HFFc6 (cell line): ENCODE measurements around the gene CD6. TPM values are rescaled to one million over a fixed set of nuclear protein-coding genes. Genes with fewer than 3 reads are reported as not detected.

Experiments
- DNase-seq: peaks from one replicate; pipeline ENCODE4 v3.0.0-alpha.2; 2018
- H3K27ac Mint-ChIP-seq: 2 replicates; pipeline ENCODE4 v1.8.0; 2020; ENCODE audit warnings: mild to moderate bottlenecking, mixed read lengths
- H3K27me3 Mint-ChIP-seq: 2 replicates; pipeline ENCODE4 v1.8.0; 2021; ENCODE audit warnings: mild to moderate bottlenecking, moderate library complexity, mixed read lengths; ENCODE audit not compliant: insufficient read depth
- H3K36me3 Mint-ChIP-seq: 2 replicates; pipeline ENCODE4 v1.8.0; 2021; ENCODE audit warnings: low read depth, mixed read lengths
- H3K4me1 Mint-ChIP-seq: 2 replicates; pipeline ENCODE4 v1.8.0; 2020; ENCODE audit warnings: low read depth, mixed read lengths
- H3K4me3 Mint-ChIP-seq: 2 replicates; pipeline ENCODE4 v1.8.0; 2020; ENCODE audit warnings: mild to moderate bottlenecking, moderate library complexity, mixed read lengths
- H3K9me3 Mint-ChIP-seq: 2 replicates; pipeline ENCODE4 v1.8.0; 2020; ENCODE audit warnings: mild to moderate bottlenecking, mixed read lengths
- total RNA-seq, 6 experiments: library from RNA; stranded (reverse); fragmentation: NEBNext Ultra II Directional; extraction: Animal tissue kit (Norgen Biotek cat#: 25700); gene quantifications; 2 replicates in 1 of 6; 3 replicates in 5 of 6; pipeline ENCODE4 v1.2.3, GENCODE V29; 2021
- TF ChIP-seq, protein P1 (sequence below): fragments of 200-600 bp; sonication (generic); IDR thresholded peaks from 2 replicates; pipeline ENCODE4 v1.5.0; 2021; ENCODE audit warnings: antibody characterized with exemption, mild to moderate bottlenecking

CD6 gene
- total RNA-seq, 6 experiments from 2014 or later = not detected

DNA sequence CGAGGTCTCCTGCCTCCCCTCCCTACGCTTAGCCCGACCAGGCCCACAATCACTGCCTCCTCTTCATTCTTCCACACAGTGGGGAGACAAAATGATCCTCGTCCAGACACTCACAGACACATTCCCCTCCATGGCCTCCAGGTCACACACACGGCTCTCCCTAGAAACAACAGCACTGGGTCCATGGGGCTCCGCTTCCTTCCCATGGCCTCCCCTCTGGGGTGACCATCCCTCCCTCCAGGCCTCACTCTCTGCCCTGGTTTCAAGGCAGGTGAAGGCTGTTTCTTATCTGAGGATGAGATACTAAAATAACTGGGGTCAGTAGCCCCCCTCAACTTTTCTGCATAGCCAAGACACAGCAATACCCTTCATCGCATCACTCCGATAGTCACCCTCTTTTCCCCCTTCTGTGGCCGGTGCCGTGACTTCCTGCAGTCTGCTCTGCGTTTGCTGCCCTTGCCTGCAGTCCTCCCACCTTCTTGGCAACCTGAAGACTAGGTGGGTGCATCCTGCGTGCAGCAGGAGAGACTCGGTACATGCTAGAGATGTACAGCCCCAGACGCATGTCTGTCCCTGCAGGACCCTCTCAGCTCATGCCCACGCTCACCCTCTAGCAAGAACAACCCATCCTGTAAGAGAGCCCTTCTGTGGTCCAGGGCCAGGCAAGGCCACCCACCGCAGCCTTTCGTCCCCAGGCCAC, 55.8 kb downstream of the CD6 start:
- DNase-seq = no peak
- Mint-ChIP-seq H3K27me3 (peaks cover 69% of the 10 kb centered on the region), H3K4me3 (no peak overlapping the region), H3K4me1 (no peaks in the 10 kb centered on the region), H3K27ac (no peak overlapping the region), H3K9me3 (no peaks in the 10 kb centered on the region), H3K36me3 (no peaks in the 10 kb centered on the region)
- TF ChIP-seq, protein P1, sequence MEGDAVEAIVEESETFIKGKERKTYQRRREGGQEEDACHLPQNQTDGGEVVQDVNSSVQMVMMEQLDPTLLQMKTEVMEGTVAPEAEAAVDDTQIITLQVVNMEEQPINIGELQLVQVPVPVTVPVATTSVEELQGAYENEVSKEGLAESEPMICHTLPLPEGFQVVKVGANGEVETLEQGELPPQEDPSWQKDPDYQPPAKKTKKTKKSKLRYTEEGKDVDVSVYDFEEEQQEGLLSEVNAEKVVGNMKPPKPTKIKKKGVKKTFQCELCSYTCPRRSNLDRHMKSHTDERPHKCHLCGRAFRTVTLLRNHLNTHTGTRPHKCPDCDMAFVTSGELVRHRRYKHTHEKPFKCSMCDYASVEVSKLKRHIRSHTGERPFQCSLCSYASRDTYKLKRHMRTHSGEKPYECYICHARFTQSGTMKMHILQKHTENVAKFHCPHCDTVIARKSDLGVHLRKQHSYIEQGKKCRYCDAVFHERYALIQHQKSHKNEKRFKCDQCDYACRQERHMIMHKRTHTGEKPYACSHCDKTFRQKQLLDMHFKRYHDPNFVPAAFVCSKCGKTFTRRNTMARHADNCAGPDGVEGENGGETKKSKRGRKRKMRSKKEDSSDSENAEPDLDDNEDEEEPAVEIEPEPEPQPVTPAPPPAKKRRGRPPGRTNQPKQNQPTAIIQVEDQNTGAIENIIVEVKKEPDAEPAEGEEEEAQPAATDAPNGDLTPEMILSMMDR = no peak

DNA sequence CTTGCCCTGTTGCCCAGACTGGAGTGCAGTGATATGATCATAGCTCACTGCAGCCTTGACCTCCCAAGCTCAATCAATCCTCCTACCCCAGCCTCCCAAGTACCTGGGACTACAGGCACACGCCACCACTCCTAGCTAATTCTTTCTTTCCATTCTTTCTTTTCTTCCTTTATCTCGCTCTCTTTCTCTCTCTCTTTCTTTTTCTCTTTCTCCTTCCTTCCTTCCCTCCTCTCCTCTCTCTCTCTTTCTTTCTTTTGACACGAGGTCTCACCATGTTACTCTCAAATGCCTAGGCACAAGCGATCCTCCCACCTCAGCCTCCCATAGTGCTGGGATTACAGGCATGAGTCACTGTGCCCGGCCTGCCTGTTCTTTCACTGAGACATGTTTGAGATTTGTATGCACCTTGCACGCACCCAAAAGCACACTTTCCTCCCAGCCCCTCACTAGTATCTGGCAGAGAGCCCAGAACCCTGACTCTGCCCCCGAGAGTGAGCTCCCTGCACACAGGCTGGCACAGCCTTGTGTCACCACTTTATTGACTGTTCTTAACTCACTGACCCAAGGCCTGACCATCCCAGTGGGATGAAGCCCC, 56.8 kb downstream of the CD6 start:
- H3K9me3 Mint-ChIP-seq = no peaks in the 10 kb centered on the region
- TF ChIP-seq, protein P1 = no peak
- H3K27me3 Mint-ChIP-seq = peaks cover 64% of the 10 kb centered on the region
- no peaks in the 10 kb centered on the region for H3K36me3 Mint-ChIP-seq
- no peak overlapping the region for H3K4me3 Mint-ChIP-seq
- no peaks in the 10 kb centered on the region for H3K4me1 Mint-ChIP-seq
- no peak overlapping the region for H3K27ac Mint-ChIP-seq
- DNase-seq = no peak

GRCh38 chr11:61032824-61033223, 61.3 kb downstream of the CD6 start:
- Mint-ChIP-seq H3K9me3 (no peaks in the 10 kb centered on the region), H3K27me3 (peaks cover 44% of the 10 kb centered on the region), H3K27ac (no peak overlapping the region), H3K4me1 (peaks cover 4% of the 10 kb centered on the region; the same call in 1 of the 2 replicates), H3K36me3 (no peaks in the 10 kb centered on the region), H3K4me3 (no peak overlapping the region)
- no peak for DNase-seq
- TF ChIP-seq, protein P1 = no peak

GRCh38 chr11:61033417-61033816, 61.9 kb downstream of the CD6 start:
- Mint-ChIP-seq H3K36me3 (no peaks in the 10 kb centered on the region), H3K27me3 (peaks cover 39% of the 10 kb centered on the region), H3K4me1 (peaks cover 5% of the 10 kb centered on the region; the same call in 1 of the 2 replicates)

GRCh38 chr11:61034111-61034510, 62.6 kb downstream of the CD6 start:
- Mint-ChIP-seq H3K4me1 (peaks cover 5% of the 10 kb centered on the region; the same call in 1 of the 2 replicates), H3K36me3 (no peaks in the 10 kb centered on the region), H3K4me3 (no peak overlapping the region), H3K27ac (no peak overlapping the region), H3K9me3 (no peaks in the 10 kb centered on the region), H3K27me3 (peaks cover 39% of the 10 kb centered on the region)
- TF ChIP-seq, protein P1 = no peak
- no peak for DNase-seq

More at GRCh38 chr11:61033417-61033816, 61.9 kb downstream of the CD6 start:
- TF ChIP-seq, protein P1 = no peak
- no peak for DNase-seq
- H3K9me3 Mint-ChIP-seq = no peaks in the 10 kb centered on the region
- H3K4me3 Mint-ChIP-seq = no peak overlapping the region
- no peak overlapping the region for H3K27ac Mint-ChIP-seq
